Stimulated activated CD8-positive, alpha-beta memory T cell treated with anti-CD3 and anti-CD28 coated beads, Interleukin-2, amount 100 ng/mL, for 48 hours (primary cell): Measurements from ENCODE around the gene OR6K3.

ENCODE experiments used
- DNase-seq, 2 donors: peaks; one replicate each; pipeline ENCODE4 v3.0.0-alpha.2; 2020; ENCODE audit warnings: low read depth in 2 of 2

OR6K3 gene

GRCh38 chr1:158687037-158687436, 33.5 kb downstream of the OR6K3 start:
- no peak for DNase-seq

GRCh38 chr1:158686111-158687009, 34.2 kb downstream of the OR6K3 start, which contains the start of gene SPTA1:
Gene SPTA1 (minus strand): TSS chr1:158686715. CDS start chr1:158686517, 198 bp downstream.
- DNase-seq: no peak

- DNase-seq: no peak
Measured at GRCh38 chr1:158685085-158685484, 35.4 kb downstream of the OR6K3 start.

- DNase-seq: no peak
Measured at GRCh38 chr1:158681606-158682005, 38.9 kb downstream of the OR6K3 start.

- no peak for DNase-seq
Measured at GRCh38 chr1:158679289-158679688, 41.2 kb downstream of the OR6K3 start.

GRCh38 chr1:158675563-158676323, 44.8 kb downstream of the OR6K3 start:
- DNase-seq: no peak

- no peak for DNase-seq
Measured at GRCh38 chr1:158674302-158674701, 46.2 kb downstream of the OR6K3 start.
